HCT116 (cell line): ENCODE measurements around the gene SPR. TPM values are rescaled to one million over a fixed set of nuclear protein-coding genes. Genes with fewer than 3 reads are reported as not detected.

ENCODE experiments used
- ATAC-seq: fragments of 200-7000 bp; cut with Tn5 transposase; 2 replicates; pipeline ENCODE4 v1.9.1; 2020; ENCODE audit warnings: mild to moderate bottlenecking, moderate library complexity
- BruUV-seq: library from RNA; stranded (reverse); fragments of 400-500 nt; replicated peaks from 2 replicates; lab custom pipeline; 2021; lab: Mats Ljungman, UMichigan
- CTCF ChIA-PET: fragments of 300-600 bp; sonication (Branson Sonifier 250); formaldehyde crosslinking; loops from one replicate; lab custom pipeline; 2021; ENCODE audit warnings: antibody characterized with exemption; lab: Charles Lee
- POLR2A ChIA-PET: fragments of 300-600, 350-600 bp; sonication (Branson Sonifier 250); formaldehyde crosslinking; loops from one replicate; lab custom pipeline; 2021; ENCODE audit warnings: antibody characterized with exemption; lab: Charles Lee
- RAD21 ChIA-PET, 2 experiments: fragments of 300-600 bp; sonication (Branson Sonifier 250); formaldehyde crosslinking; loops; one replicate each; lab custom pipeline; 2023; ENCODE audit warnings: low total read pairs in 2 of 2; ENCODE audit not compliant: uncharacterized antibody in 2 of 2, unreplicated experiment in 2 of 2, low non-redundant PET in 1 of 2; lab: Charles Lee
- DNase-seq: peaks from one replicate; pipeline ENCODE4 v3.0.0-alpha.2; 2010; ENCODE audit warnings: low read depth, low spot score
- H2AFZ ChIP-seq: fragments of 200-600 bp; shearing (Covaris generic), sonication (generic); 2 replicates; pipeline ENCODE4 v1.6.1; 2017; ENCODE audit warnings: low read depth, mixed run types, mixed read lengths, antibody characterized with exemption, low read length; ENCODE audit not compliant: poor library complexity, severe bottlenecking
- H3K27ac ChIP-seq: 2 replicates; pipeline ENCODE4 v1.5.1; 2012; ENCODE audit warnings: low read depth, low read length
- H3K27me3 ChIP-seq: fragments of 200-600 bp; sonication (generic); 2 replicates; pipeline ENCODE4 v1.6.1; 2016; ENCODE audit warnings: mixed run types, low read length, mixed read lengths; ENCODE audit not compliant: insufficient read depth
- H3K36me3 ChIP-seq, 2 experiments: fragments of 200-500 bp in 1 of 2; fragments of 200-600 bp in 1 of 2; sonication (Bioruptor generic) in 1 of 2; sonication (generic) in 1 of 2; 2 replicates each; pipeline versions ENCODE4 v1.5.1 to v1.6.1; 2014 to 2016; ENCODE audit warnings: low read length in 2 of 2, inconsistent platforms in 1 of 2, mixed read lengths in 1 of 2, mixed run types in 1 of 2; ENCODE audit not compliant: insufficient read depth in 2 of 2, control insufficient read depth in 1 of 2
- H3K4me1 ChIP-seq, 2 experiments: fragments of 200-600 bp in 1 of 2; sonication (generic) in 1 of 2; 2 replicates each; pipeline versions ENCODE4 v1.5.1 to v1.6.1; 2012 to 2017; ENCODE audit warnings: low read length in 2 of 2, inconsistent platforms in 1 of 2, mild to moderate bottlenecking in 1 of 2, mixed read lengths in 1 of 2, mixed run types in 1 of 2, moderate library complexity in 1 of 2; ENCODE audit not compliant: insufficient read depth in 2 of 2, control insufficient read depth in 1 of 2
- H3K4me2 ChIP-seq: fragments of 200-600 bp; sonication (generic); 2 replicates; pipeline ENCODE4 v1.6.1; 2017; ENCODE audit warnings: mixed run types, low read length, mixed read lengths
- H3K4me3 ChIP-seq, 2 experiments: fragments of 200-600 bp in 1 of 2; sonication (generic) in 1 of 2; replicated peaks in 1 of 2; 2 replicates each; pipeline ENCODE4 v1.5.1; 2011 to 2016; ENCODE audit warnings: low read length in 2 of 2, control low read depth in 1 of 2, low read depth in 1 of 2, mild to moderate bottlenecking in 1 of 2, mixed read lengths in 1 of 2, mixed run types in 1 of 2
- H3K79me2 ChIP-seq: fragments of 200-600 bp; sonication (generic); 2 replicates; pipeline ENCODE4 v1.6.1; 2017; ENCODE audit warnings: mild to moderate bottlenecking, mixed run types, low read length, moderate library complexity, mixed read lengths; ENCODE audit not compliant: insufficient read depth
- H3K9ac ChIP-seq: fragments of 200-600 bp; sonication (generic); 2 replicates; pipeline ENCODE4 v1.6.1; 2016; ENCODE audit warnings: low read length, mixed read lengths
- H3K9me2 ChIP-seq: fragments of 200-600 bp; sonication (generic), shearing (Covaris generic); 2 replicates; pipeline ENCODE4 v1.6.1; 2017; ENCODE audit warnings: mixed run types, mild to moderate bottlenecking, moderate library complexity; ENCODE audit not compliant: insufficient read depth
- H3K9me3 ChIP-seq, 2 experiments: fragments of 200-500 bp in 1 of 2; fragments of 200-600 bp in 1 of 2; sonication (Bioruptor generic) in 1 of 2; sonication (generic) in 1 of 2; 2 replicates each; pipeline ENCODE4 v1.6.1; 2014 to 2017; ENCODE audit warnings: low read length in 2 of 2, mixed read lengths in 2 of 2, inconsistent platforms in 1 of 2, low read depth in 1 of 2, mild to moderate bottlenecking in 1 of 2, mixed run types in 1 of 2, moderate library complexity in 1 of 2; ENCODE audit not compliant: control insufficient read depth in 1 of 2, insufficient read depth in 1 of 2
- H4K20me1 ChIP-seq: fragments of 200-600 bp; sonication (generic), shearing (Covaris generic); 2 replicates; pipeline ENCODE4 v1.6.1; 2017; ENCODE audit warnings: mixed run types, mild to moderate bottlenecking, moderate library complexity; ENCODE audit not compliant: insufficient read depth
- ATF3 ChIP-seq: IDR thresholded peaks from 2 replicates; pipeline ENCODE4 v1.6.1; 2012
- CBX3 ChIP-seq: IDR thresholded peaks from 2 replicates; pipeline ENCODE4 v1.6.1; 2012; ENCODE audit warnings: low read depth
- CEBPB ChIP-seq: IDR thresholded peaks from 2 replicates; pipeline ENCODE4 v1.6.1; 2012; ENCODE audit warnings: low read depth
- CTCF ChIP-seq, 3 experiments: fragments of 200-600 bp in 1 of 3; sonication (generic) in 1 of 3; IDR thresholded peaks in 2 of 3; conservative IDR thresholded peaks in 1 of 3; 2 replicates each; pipeline ENCODE4 v1.5.1; 2012 to 2017; ENCODE audit warnings: low read depth in 2 of 3, low read length in 2 of 3, antibody characterized with exemption in 1 of 3, borderline replicate concordance in 1 of 3, control low read depth in 1 of 3, mild to moderate bottlenecking in 1 of 3, mixed read lengths in 1 of 3, mixed run types in 1 of 3, moderate library complexity in 1 of 3; ENCODE audit not compliant: insufficient read depth in 1 of 3
- EGR1 ChIP-seq: IDR thresholded peaks from 2 replicates; pipeline ENCODE4 v1.6.1; 2012; ENCODE audit warnings: low read depth
- ELF1 ChIP-seq: IDR thresholded peaks from 2 replicates; pipeline ENCODE4 v1.6.1; 2012; ENCODE audit warnings: low read depth, borderline replicate concordance
- EZH2phosphoT487 ChIP-seq: fragments of 200-600 bp; IDR thresholded peaks from 2 replicates; pipeline ENCODE4 v1.6.1; 2018; ENCODE audit warnings: antibody characterized with exemption, borderline replicate concordance
- FOSL1 ChIP-seq: IDR thresholded peaks from 2 replicates; pipeline ENCODE4 v1.6.1; 2012; ENCODE audit warnings: low read depth
- JUND ChIP-seq: IDR thresholded peaks from 2 replicates; pipeline ENCODE4 v1.6.1; 2012
- MAX ChIP-seq: IDR thresholded peaks from 2 replicates; pipeline ENCODE4 v1.6.1; 2012
- POLR2A ChIP-seq: IDR thresholded peaks from 2 replicates; pipeline ENCODE4 v1.7.0; 2011; ENCODE audit warnings: borderline replicate concordance; ENCODE audit not compliant: insufficient read depth, insufficient read length; ENCODE audit errors: extremely low read depth
- RAD21 ChIP-seq: IDR thresholded peaks from 2 replicates; pipeline ENCODE4 v1.6.1; 2012; ENCODE audit warnings: low read depth, mild to moderate bottlenecking
- REST ChIP-seq: IDR thresholded peaks from 2 replicates; pipeline ENCODE4 v1.6.1; 2012; ENCODE audit warnings: low read depth
- SIN3A ChIP-seq: IDR thresholded peaks from 2 replicates; pipeline ENCODE4 v1.6.1; 2012; ENCODE audit warnings: low read depth
- SP1 ChIP-seq: IDR thresholded peaks from 2 replicates; pipeline ENCODE4 v1.6.1; 2012; ENCODE audit warnings: low read depth
- SRF ChIP-seq: IDR thresholded peaks from 2 replicates; pipeline ENCODE4 v1.6.1; 2012; ENCODE audit warnings: low read depth
- TCF7L2 ChIP-seq: IDR thresholded peaks from 2 replicates; pipeline ENCODE4 v1.7.0; 2011; ENCODE audit warnings: borderline replicate concordance, inconsistent platforms; ENCODE audit not compliant: insufficient read depth, insufficient read length; ENCODE audit errors: extremely low read depth
- ZBTB33 ChIP-seq: IDR thresholded peaks from 2 replicates; pipeline ENCODE4 v1.6.1; 2011; ENCODE audit warnings: mild to moderate bottlenecking, low read length, moderate library complexity; ENCODE audit not compliant: insufficient replicate concordance; ENCODE audit errors: extremely low read depth
- ZNF274 ChIP-seq: fragments of 200-500 bp; sonication (Bioruptor generic); IDR thresholded peaks from 2 replicates; pipeline ENCODE4 v1.6.1; 2014; ENCODE audit warnings: mild to moderate bottlenecking, low read depth, low read length, inconsistent platforms
- intact Hi-C: fragments of 100-400 bp; cut with micrococcal nuclease; formaldehyde crosslinking; loops from 2 replicates; pipeline ENCODE4 v1.10.0; 2022
- total RNA-seq: library from RNA; stranded (reverse); gene quantifications from one replicate; pipeline ENCODE4 v1.2.1, GENCODE V29; 2021; ENCODE audit not compliant: unreplicated experiment

SPR gene
- total RNA-seq, 1 experiment from 2014 or later, result 66.9 TPM

- DNase-seq (no peak), ATAC-seq (no peak)
- H3K9ac ChIP-seq, result no peak overlapping the region
- peaks cover 11 to 25% of the 10 kb centered on the region in 2 experiments for H3K4me1 ChIP-seq
- H3K4me2 ChIP-seq, result no peak overlapping the region
- CTCF ChIA-PET, result interaction anchor here (1.8 to 3.0 kb wide), 3 partner anchors 44 to 287 kb away, joined by 5 to 28 read pairs (median 23); no protein-coding TSS in a partner anchor
- H3K9me2 ChIP-seq, result no peaks in the 10 kb centered on the region
- BruUV-seq, result TSS peak; percentile 15
- no peak overlapping the region for H3K27ac ChIP-seq
- H2AFZ ChIP-seq, result no peak overlapping the region
- H3K4me3 ChIP-seq, result no peak overlapping the region
- RAD21 ChIA-PET, result no interaction called here
- H3K36me3 ChIP-seq, result peaks cover 0 to 20% of the 10 kb centered on the region in 2 experiments; a peak in 2 of 4 replicates
- TF ChIP-seq RAD21 (no peak), FOSL1 (no peak), TCF7L2 (no peak), ZNF274 (no peak), CEBPB (no peak), EGR1 (no peak), SP1 (no peak), ELF1 (no peak), EZH2phosphoT487 (no peak), POLR2A (no peak), CBX3 (no peak), JUND (no peak), REST (no peak), ZBTB33 (no peak), ATF3 (no peak), MAX (no peak), SRF (no peak), CTCF (IDR thresholded peaks at IDR 0.05 in 2 of 3, conservative IDR thresholded peaks at IDR 0.05 in 1 of 3; ENCODE audit: borderline replicate concordance in 1 of 3, insufficient read depth in 1 of 3, low read depth in 2 of 3, low read length in 2 of 3) (no peak), SIN3A (no peak)
- H4K20me1 ChIP-seq, result peaks cover 4% of the 10 kb centered on the region; the same call in 1 of the 2 replicates
- H3K79me2 ChIP-seq, result peaks cover 21% of the 10 kb centered on the region; the same call in 1 of the 2 replicates
- no peaks in the 10 kb centered on the region for H3K27me3 ChIP-seq
- intact Hi-C loops, result loop anchor here (5.0 kb wide), 1 partner anchor 286 kb away; no protein-coding TSS in a partner anchor
- POLR2A ChIA-PET, result no interaction called here
- no peaks in the 10 kb centered on the region for H3K9me3 ChIP-seq
These were observed 4.0 kb downstream of the SPR start for GRCh38 chr2:72891091-72891818.
